ENCODE measurements around the gene CDKN2AIPNL.
"Not testable (repeated sequence)": the region's sequence is repeated elsewhere in the genome, so short reads cannot be mapped to it uniquely, and the experiment has no call there.

The CDKN2AIPNL gene

DNA sequence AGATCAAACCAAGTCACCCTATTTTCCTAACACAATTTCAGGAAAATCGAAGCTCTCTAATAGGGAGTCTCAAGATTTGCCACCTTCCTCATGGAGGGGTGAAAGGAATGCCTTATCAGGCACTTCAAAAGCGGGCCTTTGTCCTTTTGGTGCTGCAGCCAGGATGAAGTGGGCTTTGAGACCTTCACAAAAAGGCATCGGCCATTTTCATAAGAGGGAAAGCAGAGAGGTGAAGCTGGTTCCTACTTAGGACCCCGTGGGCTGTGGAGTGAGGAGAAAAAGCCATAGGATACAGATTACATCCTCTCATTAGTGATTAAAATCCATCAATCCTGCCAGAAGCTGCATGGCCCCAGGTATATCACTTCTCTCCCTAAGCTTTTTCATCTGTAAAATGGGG lies 859 bp downstream of the CDKN2AIPNL start:
- H3K27ac ChIP-seq: peak overlapping the region in 5 of 21 experiments; percentile 83 to 87 (median 86)
- H3K4me3 ChIP-seq: peak overlapping the region; percentile 52 to 97 (median 83)

- Histone ChIP-seq H3K27ac (peak overlapping the region in 1 of 21 experiments; percentile 4), H3K4me3 (no peak overlapping the region)
These were observed 2.4 kb downstream of the CDKN2AIPNL start for GRCh38 chr5:134409321-134409720.

- Histone ChIP-seq H3K27ac (no peak overlapping the region), H3K4me3 (no peak overlapping the region)
These were observed 5.3 kb downstream of the CDKN2AIPNL start for GRCh38 chr5:134406390-134406789.

- no peak overlapping the region for H3K4me3 ChIP-seq
- no peak overlapping the region for H3K27ac ChIP-seq
These were observed 7.7 kb downstream of the CDKN2AIPNL start for GRCh38 chr5:134403951-134404350.

GRCh38 chr5:134398609-134399155 lies 13.0 kb downstream of the CDKN2AIPNL start:
- Histone ChIP-seq H3K27ac (no peak overlapping the region), H3K4me3 (no peak overlapping the region)

DNA sequence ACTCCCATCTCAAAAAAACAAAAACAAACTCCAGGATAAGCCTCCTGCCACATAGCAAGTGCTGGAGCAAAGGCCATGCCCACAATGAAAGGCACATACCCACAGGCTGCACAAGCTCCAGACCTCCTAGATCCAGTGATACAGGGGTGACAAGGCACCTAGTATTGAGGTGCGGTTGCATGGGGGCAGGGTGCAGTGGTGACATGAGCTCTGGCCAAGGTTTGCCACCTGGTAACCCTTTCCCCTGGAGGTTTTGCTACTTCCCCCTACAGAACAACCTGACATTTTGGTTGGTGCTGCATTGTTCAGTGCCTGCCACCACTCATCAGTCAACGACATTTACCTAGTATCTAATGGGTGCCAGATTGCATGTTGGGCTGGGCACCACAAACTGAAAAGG lies 14.5 kb downstream of the CDKN2AIPNL start:
- Histone ChIP-seq H3K27ac (no peak overlapping the region), H3K4me3 (no peak overlapping the region)

- H3K27ac ChIP-seq: no peak overlapping the region
- H3K4me3 ChIP-seq: no peak overlapping the region
These were observed 15.4 kb downstream of the CDKN2AIPNL start for GRCh38 chr5:134396274-134396673.

DNA sequence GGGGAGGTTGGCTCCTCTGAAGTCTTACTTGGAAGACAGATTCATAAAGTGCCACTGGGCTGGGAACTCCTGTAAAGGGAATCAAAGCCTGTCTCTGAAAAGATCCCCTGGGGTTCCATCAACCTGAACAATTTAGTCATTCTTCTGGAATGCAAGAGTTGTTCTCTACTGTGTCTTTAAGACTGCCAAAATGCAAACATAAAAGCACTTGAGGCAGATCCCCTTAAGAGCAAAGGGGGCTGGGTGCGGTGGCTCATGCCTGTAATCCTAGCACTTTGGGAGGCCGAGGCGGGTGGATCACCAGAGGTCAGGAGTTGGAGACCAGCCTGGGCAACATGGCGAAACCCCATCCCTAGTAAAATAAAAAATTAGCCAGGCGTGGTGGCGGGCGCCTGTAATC lies 16.7 kb downstream of the CDKN2AIPNL start:
- no peak overlapping the region for H3K27ac ChIP-seq
- no peak overlapping the region for H3K4me3 ChIP-seq

GRCh38 chr5:134392301-134392700 lies 19.4 kb downstream of the CDKN2AIPNL start:
- Histone ChIP-seq H3K4me3 (no peak overlapping the region), H3K27ac (no peak overlapping the region)

- H3K27ac ChIP-seq: no peak overlapping the region
- no peak overlapping the region for H3K4me3 ChIP-seq
These were observed 24.2 kb downstream of the CDKN2AIPNL start for GRCh38 chr5:134387443-134387842.

- H3K27ac ChIP-seq: no peak overlapping the region
- H3K4me3 ChIP-seq: no peak overlapping the region
These were observed 27.5 kb downstream of the CDKN2AIPNL start for GRCh38 chr5:134383980-134384697.

DNA sequence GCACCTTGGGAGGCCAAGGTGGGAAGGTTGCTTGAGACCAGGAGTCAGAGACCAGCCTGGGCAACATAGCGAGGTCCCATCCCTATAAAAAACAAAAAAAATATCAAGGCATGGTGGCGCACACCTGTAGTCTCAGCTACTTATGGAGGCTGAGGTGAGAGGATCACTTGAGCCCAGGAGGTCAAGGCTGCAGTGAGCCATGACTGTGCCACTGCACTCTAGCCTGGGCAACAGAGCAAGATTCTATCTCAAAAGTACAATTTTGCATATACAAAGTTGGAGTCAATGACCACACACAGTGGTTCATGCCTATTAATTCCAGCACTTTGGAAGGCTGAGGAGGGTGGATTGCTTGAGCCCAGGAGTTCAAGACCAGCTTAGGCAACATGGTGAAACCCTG lies 29.5 kb downstream of the CDKN2AIPNL start:
- not testable (repeated sequence) for H3K27ac ChIP-seq

DNA sequence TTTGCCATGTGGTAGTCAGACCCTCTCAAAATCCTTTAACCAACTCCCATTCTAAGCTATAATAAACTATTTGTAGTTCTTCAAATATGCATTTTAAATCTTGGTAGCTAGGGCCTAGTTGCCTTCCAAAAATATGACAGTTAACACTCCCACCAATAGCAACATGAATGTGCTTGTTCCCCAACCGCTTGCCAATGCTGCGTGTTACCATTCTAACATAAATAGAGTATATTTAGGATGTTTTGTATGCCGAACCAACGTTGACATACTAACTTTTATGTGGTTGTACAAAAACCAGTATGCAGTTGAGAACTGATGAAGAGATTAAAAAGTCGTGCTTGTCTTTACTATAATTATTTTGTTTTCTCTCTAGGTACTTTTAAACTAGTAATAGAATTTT lies 31.3 kb downstream of the CDKN2AIPNL start:
- Histone ChIP-seq H3K4me3 (no peak overlapping the region), H3K27ac (no peak overlapping the region)

More for the DNA sequence above, 29.5 kb downstream of the CDKN2AIPNL start:
- not testable (repeated sequence) for H3K4me3 ChIP-seq

- no peak overlapping the region for H3K4me3 ChIP-seq
- H3K27ac ChIP-seq: no peak overlapping the region
These were observed 37.4 kb downstream of the CDKN2AIPNL start for GRCh38 chr5:134374232-134374631.

- H3K4me3 ChIP-seq: peak overlapping the region in 1 of 7 experiments; percentile 90
- H3K27ac ChIP-seq: not testable (repeated sequence)
These were observed 38.0 kb downstream of the CDKN2AIPNL start for GRCh38 chr5:134373633-134374032.

- peak overlapping the region; percentile 78 to 98 (median 87) for H3K4me3 ChIP-seq
These were observed 39.8 kb downstream of the CDKN2AIPNL start for GRCh38 chr5:134371834-134372340.

GRCh38 chr5:134370871-134371833 lies 40.5 kb downstream of the CDKN2AIPNL start, which contains the start of gene UBE2B:
TSS of gene UBE2B (plus strand) at chr5:134371569. CDS start at chr5:134371596, 27 bp downstream.
- H3K27ac ChIP-seq: peak within 1 kb of the TSS; percentile 94 to 100 (median 98)
- peak within 1 kb of the TSS; percentile 78 to 98 (median 87) for H3K4me3 ChIP-seq

More at GRCh38 chr5:134371834-134372340, 39.8 kb downstream of the CDKN2AIPNL start:
- H3K27ac ChIP-seq: peak overlapping the region; percentile 94 to 100 (median 98)

DNA sequence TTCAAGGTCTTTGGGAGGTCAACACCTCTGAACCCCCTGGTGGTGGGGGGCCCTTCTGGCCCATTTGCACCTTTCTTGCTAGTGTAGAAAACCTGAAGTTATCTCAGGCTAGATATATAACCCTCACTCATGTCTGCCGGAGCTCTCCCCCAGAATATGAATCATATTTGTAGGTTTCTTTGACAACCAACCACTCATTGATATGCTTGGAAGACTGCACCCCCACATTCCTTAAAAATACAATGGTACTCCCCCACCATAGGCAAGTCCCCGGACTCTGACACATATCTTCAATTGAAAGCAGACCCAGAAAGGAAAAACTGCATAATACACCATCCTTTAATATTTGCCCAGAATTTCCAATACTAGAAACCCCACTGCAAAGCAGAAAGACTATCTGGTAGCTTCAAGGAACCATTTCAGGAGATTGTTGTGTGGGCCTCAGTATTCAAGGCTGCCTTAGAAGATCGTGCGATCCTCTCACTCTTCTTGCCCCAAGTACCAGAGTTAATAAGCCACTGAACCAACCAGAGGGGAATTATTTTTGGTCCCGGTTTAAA lies 41.3 kb downstream of the CDKN2AIPNL start:
- Histone ChIP-seq H3K27ac (peak overlapping the region in 20 of 21 experiments; percentile 87 to 100 (median 98)), H3K4me3 (peak overlapping the region; percentile 78 to 98 (median 87))

GRCh38 chr5:134365604-134366003 lies 46.1 kb downstream of the CDKN2AIPNL start:
- Histone ChIP-seq H3K27ac (no peak overlapping the region), H3K4me3 (no peak overlapping the region)

- no peak overlapping the region for H3K4me3 ChIP-seq
These were observed 56.0 kb downstream of the CDKN2AIPNL start for GRCh38 chr5:134355681-134356080.

More at GRCh38 chr5:134355681-134356080, 56.0 kb downstream of the CDKN2AIPNL start:
- H3K27ac ChIP-seq: no peak overlapping the region
